SK-N-SH (cell line): ENCODE data around the gene SEZ6L. TPM values are rescaled to one million over a fixed set of nuclear protein-coding genes. Genes with fewer than 3 reads are reported as not detected.

Source experiments
- CTCF ChIA-PET: fragments of 300-600, 350-600 bp; formaldehyde crosslinking; extraction: SDS; loops from one replicate; lab custom pipeline; 2021; lab: Yijun Ruan, JAX
- POLR2A ChIA-PET: fragments of 350-600 bp; sonication (Branson Sonifier 250); formaldehyde crosslinking; extraction: SDS; loops from one replicate; lab custom pipeline; 2020; ENCODE audit warnings: antibody characterized with exemption, inconsistent platforms; lab: Yijun Ruan, JAX
- DNase-seq: peaks from one replicate; pipeline ENCODE4 v3.0.0; 2012
- H2AFZ ChIP-seq: fragments of 200-600 bp; sonication (generic); 2 replicates; pipeline ENCODE4 v1.8.1; 2016; ENCODE audit warnings: antibody characterized with exemption, mild to moderate bottlenecking, low read depth
- H3F3A ChIP-seq: fragments of 200-600 bp; sonication (generic); replicated peaks from 2 replicates; pipeline ENCODE3; 2016; ENCODE audit warnings: antibody characterized with exemption, mild to moderate bottlenecking; ENCODE audit not compliant: insufficient read depth
- H3K27ac ChIP-seq, 2 experiments: fragments of 200-500 bp in 1 of 2; fragments of 200-600 bp in 1 of 2; sonication (Bioruptor generic) in 1 of 2; sonication (generic), shearing (Covaris generic) in 1 of 2; 2 replicates each; pipeline versions ENCODE4 v1.5.1 to v1.6.1; 2014 to 2016; ENCODE audit warnings: low read depth in 2 of 2, inconsistent platforms in 1 of 2, low read length in 1 of 2, mild to moderate bottlenecking in 1 of 2, mixed read lengths in 1 of 2
- H3K27me3 ChIP-seq: fragments of 200-600 bp; sonication (generic), shearing (Covaris generic); 2 replicates; pipeline ENCODE4 v1.6.1; 2016; ENCODE audit warnings: mixed run types; ENCODE audit not compliant: insufficient read depth
- H3K36me3 ChIP-seq, 2 experiments: fragments of 200-500 bp in 1 of 2; fragments of 200-600 bp in 1 of 2; sonication (Bioruptor generic) in 1 of 2; sonication (generic) in 1 of 2; replicated peaks in 1 of 2; 2 replicates each; pipeline versions ENCODE3 to v1.5.1; 2014 to 2016; ENCODE audit warnings: low read length in 1 of 2, mild to moderate bottlenecking in 1 of 2; ENCODE audit not compliant: insufficient read depth in 2 of 2, control insufficient read depth in 1 of 2
- H3K4me1 ChIP-seq, 2 experiments: fragments of 200-500 bp in 1 of 2; fragments of 200-600 bp in 1 of 2; sonication (Bioruptor generic) in 1 of 2; sonication (generic), shearing (Covaris generic) in 1 of 2; 2 replicates each; pipeline versions ENCODE4 v1.5.1 to v1.6.1; 2014 to 2016; ENCODE audit warnings: low read depth in 1 of 2, low read length in 1 of 2, mixed run types in 1 of 2; ENCODE audit not compliant: insufficient read depth in 2 of 2, control insufficient read depth in 1 of 2
- H3K4me2 ChIP-seq: fragments of 200-600 bp; sonication (generic), shearing (Covaris generic); 2 replicates; pipeline ENCODE4 v1.6.1; 2017; ENCODE audit warnings: mixed run types
- H3K4me3 ChIP-seq, 2 experiments: fragments of 200-500 bp in 1 of 2; fragments of 200-600 bp in 1 of 2; sonication (Bioruptor generic) in 1 of 2; sonication (generic), shearing (Covaris generic) in 1 of 2; 2 replicates each; pipeline versions ENCODE4 v1.5.1 to v1.8.1; 2014 to 2016; ENCODE audit warnings: low read depth in 2 of 2, inconsistent platforms in 1 of 2, low read length in 1 of 2, mild to moderate bottlenecking in 1 of 2, mixed read lengths in 1 of 2, moderate library complexity in 1 of 2
- H3K79me2 ChIP-seq: fragments of 200-600 bp; sonication (generic); 2 replicates; pipeline ENCODE4 v1.8.1; 2017; ENCODE audit warnings: mild to moderate bottlenecking; ENCODE audit not compliant: insufficient read depth
- H3K9ac ChIP-seq: fragments of 200-600 bp; sonication (generic); 2 replicates; pipeline ENCODE4 v1.6.1; 2017; ENCODE audit warnings: mixed run types
- H3K9me2 ChIP-seq: fragments of 200-600 bp; sonication (generic); 2 replicates; pipeline ENCODE4 v1.6.1; 2017; ENCODE audit warnings: mixed run types
- H3K9me3 ChIP-seq: fragments of 200-600 bp; sonication (generic); 2 replicates; pipeline ENCODE4 v1.6.1; 2017; ENCODE audit warnings: mixed run types, mild to moderate bottlenecking, moderate library complexity
- H4K20me1 ChIP-seq: fragments of 200-600 bp; sonication (generic); 2 replicates; pipeline ENCODE4 v1.6.1; 2017; ENCODE audit warnings: mild to moderate bottlenecking, mixed run types; ENCODE audit not compliant: insufficient read depth
- CHD2 ChIP-seq: fragments of 150-350 bp; IDR thresholded peaks from 2 replicates; pipeline ENCODE4 v1.6.1; 2018; ENCODE audit warnings: low read length; ENCODE audit not compliant: partially characterized antibody
- CTCF ChIP-seq: fragments of 200-600 bp; sonication (generic); IDR thresholded peaks from 2 replicates; pipeline ENCODE4 v1.6.1; 2017; ENCODE audit warnings: antibody characterized with exemption, mild to moderate bottlenecking, moderate library complexity
- FOSL2 ChIP-seq: IDR thresholded peaks from 2 replicates; pipeline ENCODE4 v1.4.0; 2012; ENCODE audit warnings: low read depth, mild to moderate bottlenecking, moderate library complexity, borderline replicate concordance
- FOXJ3 ChIP-seq: sonication (generic); formaldehyde crosslinking; IDR thresholded peaks from 2 replicates; pipeline ENCODE4 v1.5.1; 2020; ENCODE audit warnings: mild to moderate bottlenecking, missing genetic modification reagents
- GABPA ChIP-seq: IDR thresholded peaks from 2 replicates; pipeline ENCODE4 v1.4.0; 2012; ENCODE audit warnings: low read depth, mild to moderate bottlenecking
- JUND ChIP-seq: IDR thresholded peaks from 2 replicates; pipeline ENCODE4 v1.4.0; 2012
- MEF2A ChIP-seq: IDR thresholded peaks from 2 replicates; pipeline ENCODE4 v1.4.0; 2012; ENCODE audit warnings: low read depth, borderline replicate concordance
- POLR2AphosphoS5 ChIP-seq: IDR thresholded peaks from 2 replicates; pipeline ENCODE4 v1.6.1; 2012; ENCODE audit warnings: low read depth, low read length
- REST ChIP-seq: IDR thresholded peaks from 2 replicates; pipeline ENCODE4 v1.6.1; 2012; ENCODE audit warnings: mild to moderate bottlenecking, low read depth, low read length, moderate library complexity
- RFX5 ChIP-seq: IDR thresholded peaks from 2 replicates; pipeline ENCODE4 v1.6.1; 2012; ENCODE audit warnings: mild to moderate bottlenecking, improper control_type of control experiment, low read length
- SIN3A ChIP-seq: IDR thresholded peaks from 2 replicates; pipeline ENCODE4 v1.6.1; 2012; ENCODE audit warnings: low read depth, mild to moderate bottlenecking, low read length, moderate library complexity, borderline replicate concordance
- TAF1 ChIP-seq: IDR thresholded peaks from 2 replicates; pipeline ENCODE4 v1.6.1; 2012; ENCODE audit warnings: low read depth, mild to moderate bottlenecking, low read length, moderate library complexity, borderline replicate concordance
- TCF12 ChIP-seq: IDR thresholded peaks from 2 replicates; pipeline ENCODE4 v1.4.0; 2012
- TEAD4 ChIP-seq: IDR thresholded peaks from 2 replicates; pipeline ENCODE4 v1.4.0; 2012; ENCODE audit warnings: mild to moderate bottlenecking, borderline replicate concordance; ENCODE audit not compliant: insufficient read depth
- YY1 ChIP-seq: IDR thresholded peaks from 2 replicates; pipeline ENCODE4 v1.4.0; 2012; ENCODE audit warnings: low read depth, mild to moderate bottlenecking
- polyA plus RNA-seq, 3 experiments: library from polyadenylated mRNA; depleted of rRNA; stranded (reverse); fragments of >200 nt; gene quantifications; 2 replicates each; pipeline ENCODE4 v1.2.3, GENCODE V29; 2012
- TF ChIP-seq, protein P1 (sequence below): IDR thresholded peaks from 2 replicates; pipeline ENCODE4 v1.4.0; 2012; ENCODE audit warnings: low read depth
- TF ChIP-seq, protein P2 (sequence below): IDR thresholded peaks from 2 replicates; pipeline ENCODE4; 2012

Gene SEZ6L
- polyA plus RNA-seq, 1 of the 3 experiments (the other 2 are of a cell fraction) = 0.10 TPM

- no peaks in the 10 kb centered on the region for H4K20me1 ChIP-seq
- no peak overlapping the region for H3K4me2 ChIP-seq
- H3K79me2 ChIP-seq = no peaks in the 10 kb centered on the region
- TF ChIP-seq TAF1 (no peak), FOSL2 (no peak), TCF12 (no peak), FOXJ3 (no peak), CHD2 (no peak), MEF2A (no peak), JUND (no peak), CTCF (no peak), REST (no peak), SIN3A (no peak), GABPA (no peak), RFX5 (no peak), TEAD4 (no peak), POLR2AphosphoS5 (no peak), YY1 (no peak)
- TF ChIP-seq, protein P1, sequence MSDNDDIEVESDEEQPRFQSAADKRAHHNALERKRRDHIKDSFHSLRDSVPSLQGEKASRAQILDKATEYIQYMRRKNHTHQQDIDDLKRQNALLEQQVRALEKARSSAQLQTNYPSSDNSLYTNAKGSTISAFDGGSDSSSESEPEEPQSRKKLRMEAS = no peak
- TF ChIP-seq, protein P2, sequence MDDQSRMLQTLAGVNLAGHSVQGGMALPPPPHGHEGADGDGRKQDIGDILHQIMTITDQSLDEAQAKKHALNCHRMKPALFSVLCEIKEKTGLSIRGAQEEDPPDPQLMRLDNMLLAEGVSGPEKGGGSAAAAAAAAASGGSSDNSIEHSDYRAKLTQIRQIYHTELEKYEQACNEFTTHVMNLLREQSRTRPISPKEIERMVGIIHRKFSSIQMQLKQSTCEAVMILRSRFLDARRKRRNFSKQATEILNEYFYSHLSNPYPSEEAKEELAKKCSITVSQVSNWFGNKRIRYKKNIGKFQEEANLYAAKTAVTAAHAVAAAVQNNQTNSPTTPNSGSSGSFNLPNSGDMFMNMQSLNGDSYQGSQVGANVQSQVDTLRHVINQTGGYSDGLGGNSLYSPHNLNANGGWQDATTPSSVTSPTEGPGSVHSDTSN = no peak
- no peaks in the 10 kb centered on the region for H3K27me3 ChIP-seq
- H3K27ac ChIP-seq = no peak overlapping the region
- H3K4me1 ChIP-seq = no peaks in the 10 kb centered on the region; a peak in 1 of 4 replicates
- H3K9me3 ChIP-seq = no peaks in the 10 kb centered on the region
- no peaks in the 10 kb centered on the region for H3K9me2 ChIP-seq
- H3K36me3 ChIP-seq = no peaks in the 10 kb centered on the region
- DNase-seq = no peak
- no peak overlapping the region for H3K9ac ChIP-seq
- ChIA-PET CTCF (interaction anchor here (0.7 to 0.9 kb wide), 2 partner anchors 12 to 208 kb away, joined by 3 to 5 read pairs; no protein-coding TSS in a partner anchor), POLR2A (no interaction called here)
- no peaks in the 10 kb centered on the region for H3F3A ChIP-seq
- no peak overlapping the region for H3K4me3 ChIP-seq
- H2AFZ ChIP-seq = no peak overlapping the region
Observed at GRCh38 chr22:26159886-26160285, 9.4 kb upstream of the SEZ6L start.
